Body of pancreas (tissue), 4 donors: ENCODE data around the gene FBXL17. TPM values are rescaled to one million over a fixed set of nuclear protein-coding genes. Genes with fewer than 3 reads are reported as not detected.

Source experiments
- ATAC-seq: fragments of 150-250 bp; one replicate; pipeline ENCODE4 v1.9.1; 2016
- DNase-seq, 4 donors: peaks; one replicate each; pipeline ENCODE4 v3.0.0-alpha.2; 2019
- H3K27ac ChIP-seq, 4 donors: fragments of 200-600 bp; sonication (generic); 1 replicate in 3 of 4; 2 replicates in 1 of 4; pipeline versions ENCODE4 v1.5.1 to v1.6.1; 2016 to 2019; ENCODE audit warnings: mild to moderate bottlenecking in 1 of 4, mixed read lengths in 1 of 4, moderate library complexity in 1 of 4
- H3K27me3 ChIP-seq, 2 donors: fragments of 200-600 bp; sonication (generic); one replicate each; pipeline ENCODE4 v1.6.0; 2016; ENCODE audit warnings: mild to moderate bottlenecking in 1 of 2
- H3K36me3 ChIP-seq, 2 donors: fragments of 200-600 bp; sonication (generic); replicated peaks in 1 of 2; 2 replicates each; pipeline ENCODE4 v1.5.1; 2016; ENCODE audit warnings: low read depth in 2 of 2; ENCODE audit not compliant: insufficient read depth in 1 of 2
- H3K4me1 ChIP-seq: fragments of 200-600 bp; sonication (generic); one replicate; pipeline ENCODE4 v1.6.0; 2016
- H3K4me3 ChIP-seq, 2 donors: fragments of 200-600 bp; sonication (generic); 1 replicate in 1 of 2; 2 replicates in 1 of 2; pipeline ENCODE4 v1.5.1; 2016 to 2019
- H3K9me3 ChIP-seq, 3 donors: fragments of 200-600 bp; sonication (generic); 1 replicate in 2 of 3; 2 replicates in 1 of 3; pipeline ENCODE4 v1.5.1; 2016
- POLR2A ChIP-seq, 3 donors: fragments of 450-650 bp; IDR thresholded peaks; one replicate each; pipeline ENCODE4 v1.6.1; 2016; ENCODE audit warnings: antibody characterized with exemption in 3 of 3, mild to moderate bottlenecking in 2 of 3
- WGBS, 2 donors: methylation state at CpG; one replicate each; pipeline ENCODE4 v1.1.5; 2017; 5-methylcytosine and 5-hydroxymethylcytosine counted together
- intact Hi-C: fragments of 100-400 bp; cut with DNase I; formaldehyde crosslinking; loops from one replicate; pipeline ENCODE4 v1.15.1; 2023
- total RNA-seq, 2 donors: library from RNA; depleted of rRNA; stranded (reverse); fragments of >200 nt; gene quantifications; one replicate each; pipeline ENCODE4 v1.1.0, GENCODE V29; 2016
- TF ChIP-seq, protein P1 (sequence below), 7 experiments: fragments of 450-650 bp in 4 of 7; fragments of 200-600 bp in 3 of 7; sonication (generic) in 3 of 7; IDR thresholded peaks; one replicate each; pipeline ENCODE4 v1.5.1; 2016 to 2019; ENCODE audit warnings: antibody characterized with exemption in 7 of 7

Gene FBXL17
- total RNA-seq, 2 donors from 2014 or later = 5.3 to 13.5 TPM

DNA sequence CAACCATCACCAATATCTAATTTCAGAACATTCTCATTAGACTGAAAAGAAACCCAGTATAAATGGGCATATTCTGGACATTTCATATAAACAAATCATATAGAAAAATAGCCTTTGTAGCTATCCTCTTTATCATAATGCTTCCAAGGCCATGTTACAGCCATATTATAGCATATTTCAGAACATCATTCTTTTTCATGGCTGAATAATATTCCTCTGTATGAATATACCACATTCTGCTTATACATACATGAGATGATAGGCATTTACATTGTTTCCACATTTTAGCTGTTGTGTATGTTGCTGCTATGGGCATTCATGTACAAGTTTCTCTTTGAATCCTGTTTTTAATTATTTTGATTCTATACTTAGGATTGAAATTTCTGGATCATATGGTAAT, 167.0 kb downstream of the FBXL17 start:
- ATAC-seq (no peak), DNase-seq (no peak)
- TF ChIP-seq, protein P1, sequence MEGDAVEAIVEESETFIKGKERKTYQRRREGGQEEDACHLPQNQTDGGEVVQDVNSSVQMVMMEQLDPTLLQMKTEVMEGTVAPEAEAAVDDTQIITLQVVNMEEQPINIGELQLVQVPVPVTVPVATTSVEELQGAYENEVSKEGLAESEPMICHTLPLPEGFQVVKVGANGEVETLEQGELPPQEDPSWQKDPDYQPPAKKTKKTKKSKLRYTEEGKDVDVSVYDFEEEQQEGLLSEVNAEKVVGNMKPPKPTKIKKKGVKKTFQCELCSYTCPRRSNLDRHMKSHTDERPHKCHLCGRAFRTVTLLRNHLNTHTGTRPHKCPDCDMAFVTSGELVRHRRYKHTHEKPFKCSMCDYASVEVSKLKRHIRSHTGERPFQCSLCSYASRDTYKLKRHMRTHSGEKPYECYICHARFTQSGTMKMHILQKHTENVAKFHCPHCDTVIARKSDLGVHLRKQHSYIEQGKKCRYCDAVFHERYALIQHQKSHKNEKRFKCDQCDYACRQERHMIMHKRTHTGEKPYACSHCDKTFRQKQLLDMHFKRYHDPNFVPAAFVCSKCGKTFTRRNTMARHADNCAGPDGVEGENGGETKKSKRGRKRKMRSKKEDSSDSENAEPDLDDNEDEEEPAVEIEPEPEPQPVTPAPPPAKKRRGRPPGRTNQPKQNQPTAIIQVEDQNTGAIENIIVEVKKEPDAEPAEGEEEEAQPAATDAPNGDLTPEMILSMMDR (IDR thresholded peaks at IDR 0.05) = no peak
- TF ChIP-seq POLR2A (IDR thresholded peaks at IDR 0.05) = no peak
- no peaks in the 10 kb centered on the region for H3K4me1 ChIP-seq
- H3K9me3 ChIP-seq = no peaks in the 10 kb centered on the region
- no peaks in the 10 kb centered on the region for H3K27me3 ChIP-seq
- no peaks in the 10 kb centered on the region for H3K36me3 ChIP-seq
- H3K27ac ChIP-seq = no peak overlapping the region
- intact Hi-C loops = no loop called here
- H3K4me3 ChIP-seq = no peak overlapping the region

DNA sequence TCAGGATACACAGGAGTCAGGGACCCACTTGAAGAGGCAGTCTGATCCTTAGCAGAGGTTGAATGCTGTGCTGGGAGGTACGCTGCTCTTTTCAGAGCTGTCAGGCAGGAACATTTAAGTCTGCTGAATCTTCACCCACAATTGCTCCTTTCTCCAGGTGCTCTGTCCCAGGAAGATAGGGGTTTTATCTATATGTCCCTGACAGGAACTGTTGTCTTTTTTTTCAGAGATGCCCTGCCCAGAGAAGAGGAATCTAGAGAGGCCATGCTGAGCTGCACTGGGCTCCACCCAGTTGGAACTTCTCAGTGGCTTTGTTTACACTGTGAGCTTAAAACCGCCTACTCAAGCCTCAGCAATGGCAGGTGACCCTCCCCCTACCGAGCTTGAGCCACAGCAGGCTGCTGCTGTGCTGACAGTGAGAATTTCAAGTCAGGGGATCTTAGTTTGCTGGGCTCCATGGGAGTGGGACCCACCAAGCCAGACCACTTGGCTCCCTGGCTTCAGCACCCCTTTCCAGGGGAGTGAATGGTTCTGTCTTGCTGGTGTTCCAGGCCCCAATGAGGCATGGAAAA, 169.0 kb downstream of the FBXL17 start:
- Histone ChIP-seq H3K4me3 (no peak overlapping the region), H3K36me3 (no peaks in the 10 kb centered on the region), H3K27ac (no peak overlapping the region), H3K9me3 (no peaks in the 10 kb centered on the region), H3K27me3 (no peaks in the 10 kb centered on the region), H3K4me1 (no peaks in the 10 kb centered on the region)
- 83 to 85% methylated on average over 3 of the region's 3 CpGs for WGBS, 2 donors
- intact Hi-C loops = no loop called here
- no peak for DNase-seq
- no peak for TF ChIP-seq POLR2A (IDR thresholded peaks at IDR 0.05)
- TF ChIP-seq, protein P1 (IDR thresholded peaks at IDR 0.05) = no peak
- ATAC-seq = no peak

DNA sequence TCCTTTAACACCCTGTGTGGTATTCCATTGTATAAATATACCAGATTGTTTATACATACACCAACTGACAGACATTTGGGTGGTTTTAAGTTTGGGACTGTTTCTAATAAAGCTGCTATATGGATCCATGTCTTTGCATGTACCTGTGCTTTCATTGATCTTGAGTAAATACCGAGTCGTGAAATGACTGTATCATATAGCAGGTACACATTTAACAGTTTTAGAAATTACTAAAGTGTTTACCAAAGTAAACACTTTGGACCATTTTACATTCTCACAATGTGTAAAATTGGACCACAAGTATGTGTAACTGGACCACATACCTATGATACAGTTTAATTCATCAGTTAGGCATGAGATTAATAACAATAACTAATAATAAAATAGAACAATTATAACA, 175.2 kb downstream of the FBXL17 start:
- no peaks in the 10 kb centered on the region for H3K4me1 ChIP-seq
- ATAC-seq = no peak
- WGBS, 2 donors = 93% methylated on average over 2 of the region's 2 CpGs
- no peaks in the 10 kb centered on the region for H3K27me3 ChIP-seq
- no peak for DNase-seq
- H3K9me3 ChIP-seq = no peaks in the 10 kb centered on the region
- H3K36me3 ChIP-seq = no peaks in the 10 kb centered on the region
- H3K27ac ChIP-seq = no peak overlapping the region
- no peak overlapping the region for H3K4me3 ChIP-seq
- no peak for TF ChIP-seq POLR2A (IDR thresholded peaks at IDR 0.05)
- TF ChIP-seq, protein P1 (IDR thresholded peaks at IDR 0.05) = no peak
- intact Hi-C loops = no loop called here

DNA sequence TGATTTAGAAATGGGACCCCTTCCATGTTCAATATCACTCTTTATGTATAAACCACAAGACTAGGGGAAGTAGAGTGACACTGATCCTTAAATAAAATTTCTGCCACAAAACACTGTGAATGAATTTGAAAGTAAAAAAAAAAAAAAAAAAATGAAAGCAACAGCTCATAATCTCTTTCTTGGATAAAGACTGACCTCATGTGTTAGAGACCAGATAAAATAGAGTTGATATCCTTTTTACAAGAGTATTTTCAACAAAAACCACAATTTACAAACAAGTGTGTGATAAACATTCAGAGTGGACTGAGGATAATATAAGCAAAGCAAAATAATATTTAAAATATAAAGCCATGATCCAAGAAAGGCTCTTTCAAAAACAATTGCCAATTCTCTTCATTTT, 180.2 kb downstream of the FBXL17 start:
- DNase-seq (no peak), ATAC-seq (no peak)
- H3K27ac ChIP-seq = no peak overlapping the region
- H3K4me1 ChIP-seq = no peaks in the 10 kb centered on the region
- no peak overlapping the region for H3K4me3 ChIP-seq
- intact Hi-C loops = no loop called here
- TF ChIP-seq, protein P1 (IDR thresholded peaks at IDR 0.05) = no peak
- no peak for TF ChIP-seq POLR2A (IDR thresholded peaks at IDR 0.05)
- H3K36me3 ChIP-seq = no peaks in the 10 kb centered on the region
- H3K9me3 ChIP-seq = no peaks in the 10 kb centered on the region
- no peaks in the 10 kb centered on the region for H3K27me3 ChIP-seq

DNA sequence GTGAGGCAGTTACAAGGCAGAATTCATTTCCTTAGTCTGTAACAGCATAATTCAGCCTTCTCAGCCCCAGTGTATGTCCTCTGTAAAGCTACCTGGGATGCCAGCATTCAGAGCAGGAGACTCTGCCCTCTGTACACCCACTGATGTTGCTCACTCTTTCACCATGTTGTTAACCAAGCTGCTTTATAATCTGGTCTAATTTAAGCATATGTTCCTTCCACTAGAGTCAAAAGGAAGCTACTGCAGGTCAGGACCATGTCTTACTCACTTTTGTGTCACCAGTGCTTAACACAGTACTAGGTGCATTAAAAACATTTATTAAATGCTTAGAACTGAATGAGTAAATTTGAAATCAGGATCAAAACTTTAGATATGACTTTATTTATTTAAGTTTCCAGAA, 185.6 kb downstream of the FBXL17 start:
- no peak overlapping the region for H3K27ac ChIP-seq
- no peak overlapping the region for H3K4me3 ChIP-seq
- H3K4me1 ChIP-seq = no peaks in the 10 kb centered on the region
- DNase-seq (no peak), ATAC-seq (no peak)
- TF ChIP-seq, protein P1 (IDR thresholded peaks at IDR 0.05) = no peak
- no peak for TF ChIP-seq POLR2A (IDR thresholded peaks at IDR 0.05)
- H3K9me3 ChIP-seq = no peaks in the 10 kb centered on the region
- intact Hi-C loops = no loop called here
- H3K36me3 ChIP-seq = no peaks in the 10 kb centered on the region
- no peaks in the 10 kb centered on the region for H3K27me3 ChIP-seq
